H1 (cell line): ENCODE measurements around the gene TYMS. TPM values are rescaled to one million over a fixed set of nuclear protein-coding genes. Genes with fewer than 3 reads are reported as not detected.

ENCODE experiments used
- BRCA1 ChIP-seq: IDR thresholded peaks from 2 replicates; pipeline ENCODE4 v1.6.1; 2012; ENCODE audit warnings: low read depth, low read length, improper control_type of control experiment
- CEBPB ChIP-seq: IDR thresholded peaks from 2 replicates; pipeline ENCODE4 v1.6.1; 2012; ENCODE audit warnings: low read depth, low read length
- CHD1 ChIP-seq: IDR thresholded peaks from 2 replicates; pipeline ENCODE4 v1.6.1; 2012; ENCODE audit warnings: low read depth, low read length, improper control_type of control experiment
- CHD2 ChIP-seq: IDR thresholded peaks from 2 replicates; pipeline ENCODE4 v1.6.1; 2012; ENCODE audit warnings: low read length, improper control_type of control experiment
- FOSL1 ChIP-seq: IDR thresholded peaks from 2 replicates; pipeline ENCODE4 v1.6.1; 2011; ENCODE audit warnings: mild to moderate bottlenecking, low read depth, low read length, moderate library complexity; ENCODE audit not compliant: insufficient read depth
- GTF2F1 ChIP-seq: IDR thresholded peaks from 2 replicates; pipeline ENCODE4 v1.6.1; 2012; ENCODE audit warnings: low read depth, low read length, improper control_type of control experiment, borderline replicate concordance
- HDAC6 ChIP-seq: IDR thresholded peaks from one replicate; pipeline ENCODE4 v1.7.1; 2012; ENCODE audit warnings: low read depth, mild to moderate bottlenecking, inconsistent platforms, low read length, moderate library complexity
- KDM1A ChIP-seq: fragments of 200-600, 300-600 bp; sonication (generic); IDR thresholded peaks from 2 replicates; pipeline ENCODE4 v1.7.1; 2016; ENCODE audit warnings: mild to moderate bottlenecking, low read length, borderline replicate concordance
- KDM4A ChIP-seq: IDR thresholded peaks from one replicate; pipeline ENCODE4 v1.7.1; 2012; ENCODE audit warnings: low read depth, mild to moderate bottlenecking, moderate library complexity, low read length, inconsistent platforms; ENCODE audit not compliant: severe bottlenecking
- MAFK ChIP-seq: IDR thresholded peaks from 2 replicates; pipeline ENCODE4 v1.6.1; 2012; ENCODE audit warnings: low read depth, mild to moderate bottlenecking, improper control_type of control experiment, low read length
- POLR2A ChIP-seq, 2 experiments: IDR thresholded peaks; 1 replicate in 1 of 2; 2 replicates in 1 of 2; pipeline ENCODE4 v1.6.1; 2011; ENCODE audit warnings: low read depth in 2 of 2, low read length in 2 of 2, mild to moderate bottlenecking in 2 of 2; ENCODE audit errors: control extremely low read depth in 1 of 2
- POLR2AphosphoS5 ChIP-seq: IDR thresholded peaks from 2 replicates; pipeline ENCODE4 v1.6.1; 2011; ENCODE audit warnings: low read depth, low read length
- POU5F1 ChIP-seq: IDR thresholded peaks from 2 replicates; pipeline ENCODE4 v1.6.1; 2011; ENCODE audit warnings: low read depth, mild to moderate bottlenecking, low read length, moderate library complexity
- SAP30 ChIP-seq: fragments of 300-600 bp; sonication (generic); IDR thresholded peaks from 2 replicates; pipeline ENCODE4 v1.7.1; 2012; ENCODE audit warnings: low read length, moderate library complexity, mild to moderate bottlenecking, inconsistent platforms; ENCODE audit not compliant: insufficient read depth, insufficient replicate concordance
- SIRT6 ChIP-seq: IDR thresholded peaks from one replicate; pipeline ENCODE4 v1.7.1; 2012; ENCODE audit warnings: low read length, inconsistent platforms
- SP4 ChIP-seq: IDR thresholded peaks from 2 replicates; pipeline ENCODE4 v1.6.1; 2012; ENCODE audit warnings: low read length, inconsistent platforms
- SRF ChIP-seq: IDR thresholded peaks from 2 replicates; pipeline ENCODE4 v1.6.1; 2011; ENCODE audit warnings: mild to moderate bottlenecking, low read depth, low read length, moderate library complexity
- SUZ12 ChIP-seq: fragments of 200-600 bp; sonication (generic); IDR thresholded peaks from 2 replicates; pipeline ENCODE4 v1.6.1; 2012; ENCODE audit warnings: mild to moderate bottlenecking, inconsistent platforms, low read length, moderate library complexity, mixed read lengths
- TAF1 ChIP-seq: IDR thresholded peaks from 2 replicates; pipeline ENCODE4 v1.6.1; 2011; ENCODE audit warnings: mild to moderate bottlenecking, low read depth, low read length
- TBP ChIP-seq: IDR thresholded peaks from 2 replicates; pipeline ENCODE4 v1.6.1; 2011; ENCODE audit warnings: low read depth, low read length, improper control_type of control experiment
- TEAD4 ChIP-seq: IDR thresholded peaks from 2 replicates; pipeline ENCODE4 v1.6.1; 2012; ENCODE audit warnings: low read depth, low read length, inconsistent platforms, mixed read lengths
- polyA plus RNA-seq, 7 experiments: library from polyadenylated mRNA; depleted of rRNA in 3 of 7; stranded (reverse) in 5 of 7; unstranded in 2 of 7; fragments of >200 nt in 5 of 7; fragments of 200-250 nt in 2 of 7; gene quantifications; 1 replicate in 5 of 7; 2 replicates in 1 of 7; 4 replicates in 1 of 7; pipeline versions ENCODE4 v1.2.1 to v1.2.3, GENCODE V29; 2011 to 2013; ENCODE audit warnings: missing spikeins in 2 of 7, mixed read lengths in 2 of 7
- total RNA-seq: library from RNA; stranded (reverse); fragmentation: NEBNext Ultra II Directional; extraction: Animal tissue kit (Norgen Biotek cat#: 25700); gene quantifications from 2 replicates; pipeline ENCODE4 v1.2.1, GENCODE V29; 2021
- TF ChIP-seq, protein P1 (sequence below): IDR thresholded peaks from 2 replicates; pipeline ENCODE4 v1.6.1; 2012; ENCODE audit warnings: inconsistent platforms
- TF ChIP-seq, protein P2 (sequence below): IDR thresholded peaks from 2 replicates; pipeline ENCODE4 v1.6.1; 2012; ENCODE audit warnings: low read length, inconsistent platforms
- TF ChIP-seq, protein P3 (sequence below): IDR thresholded peaks from 2 replicates; pipeline ENCODE4 v1.6.1; 2012; ENCODE audit warnings: inconsistent platforms

TYMS gene
- total and polyA plus RNA-seq, 2 of the 8 experiments (the other 6 are each of a cell fraction or from before 2014, with no cell fraction given): 91.9 to 110 TPM

DNA sequence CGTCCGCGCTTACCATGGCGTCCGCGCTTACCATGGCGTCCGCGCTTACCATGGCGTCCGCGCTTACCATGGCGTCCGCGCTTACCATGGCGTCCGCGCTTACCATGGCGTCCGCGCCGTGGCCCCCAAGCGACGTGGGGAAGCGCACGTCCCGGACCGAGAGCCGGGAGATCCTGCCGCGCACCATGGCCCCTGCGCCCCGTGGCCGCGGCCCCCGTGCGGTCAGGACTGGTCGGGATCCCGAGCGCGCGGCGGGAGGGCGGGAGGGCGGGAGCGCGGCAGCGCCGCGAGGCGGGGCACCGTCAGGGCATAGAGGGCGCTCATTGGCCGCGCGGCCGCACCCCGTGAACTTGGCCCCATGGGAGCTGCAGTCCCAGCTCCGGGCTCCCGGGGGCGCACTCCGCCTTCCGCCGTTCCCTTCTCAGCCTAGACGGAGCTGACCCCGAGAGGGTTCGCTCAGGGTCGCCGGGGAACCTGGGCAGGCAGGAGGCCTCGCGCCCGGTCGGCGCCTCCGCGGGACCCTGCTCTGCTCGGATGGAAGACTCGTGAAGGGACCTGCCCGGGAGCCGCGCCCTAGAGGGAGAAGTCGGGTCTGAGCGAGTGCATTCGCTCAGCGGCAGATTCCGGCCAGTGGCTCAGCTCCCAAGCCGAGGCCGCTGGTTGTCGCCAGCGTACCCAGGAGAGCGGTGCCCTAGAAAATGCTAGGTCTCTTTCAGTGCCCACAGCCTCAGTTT, 55.1 kb downstream of the TYMS start, which contains the start of gene ENOSF1 (continued):
- no peak for TF ChIP-seq FOSL1
- TF ChIP-seq CEBPB: no peak
- TF ChIP-seq, protein P1, sequence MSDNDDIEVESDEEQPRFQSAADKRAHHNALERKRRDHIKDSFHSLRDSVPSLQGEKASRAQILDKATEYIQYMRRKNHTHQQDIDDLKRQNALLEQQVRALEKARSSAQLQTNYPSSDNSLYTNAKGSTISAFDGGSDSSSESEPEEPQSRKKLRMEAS: peak; percentile 70
- no peak for TF ChIP-seq MAFK
- TF ChIP-seq TAF1: peak; percentile 69
- no peak for TF ChIP-seq CHD1
- no peak for TF ChIP-seq SRF
- peak; percentile 88 for TF ChIP-seq POLR2AphosphoS5
- TF ChIP-seq SAP30: no peak
- TF ChIP-seq SUZ12: no peak
- peak in 1 of 2 experiments; percentile 62; a peak in 1 of 3 replicates for TF ChIP-seq POLR2A (IDR thresholded peaks at IDR 0.05; ENCODE audit: control extremely low read depth in 1 of 2, low read depth in 2 of 2, low read length in 2 of 2)
- no peak for TF ChIP-seq POU5F1
- TF ChIP-seq, protein P2, sequence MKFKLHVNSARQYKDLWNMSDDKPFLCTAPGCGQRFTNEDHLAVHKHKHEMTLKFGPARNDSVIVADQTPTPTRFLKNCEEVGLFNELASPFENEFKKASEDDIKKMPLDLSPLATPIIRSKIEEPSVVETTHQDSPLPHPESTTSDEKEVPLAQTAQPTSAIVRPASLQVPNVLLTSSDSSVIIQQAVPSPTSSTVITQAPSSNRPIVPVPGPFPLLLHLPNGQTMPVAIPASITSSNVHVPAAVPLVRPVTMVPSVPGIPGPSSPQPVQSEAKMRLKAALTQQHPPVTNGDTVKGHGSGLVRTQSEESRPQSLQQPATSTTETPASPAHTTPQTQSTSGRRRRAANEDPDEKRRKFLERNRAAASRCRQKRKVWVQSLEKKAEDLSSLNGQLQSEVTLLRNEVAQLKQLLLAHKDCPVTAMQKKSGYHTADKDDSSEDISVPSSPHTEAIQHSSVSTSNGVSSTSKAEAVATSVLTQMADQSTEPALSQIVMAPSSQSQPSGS: peak; percentile 98
- no peak for TF ChIP-seq TEAD4
- TF ChIP-seq SP4: no peak
- TF ChIP-seq HDAC6: no peak
- TF ChIP-seq, protein P3, sequence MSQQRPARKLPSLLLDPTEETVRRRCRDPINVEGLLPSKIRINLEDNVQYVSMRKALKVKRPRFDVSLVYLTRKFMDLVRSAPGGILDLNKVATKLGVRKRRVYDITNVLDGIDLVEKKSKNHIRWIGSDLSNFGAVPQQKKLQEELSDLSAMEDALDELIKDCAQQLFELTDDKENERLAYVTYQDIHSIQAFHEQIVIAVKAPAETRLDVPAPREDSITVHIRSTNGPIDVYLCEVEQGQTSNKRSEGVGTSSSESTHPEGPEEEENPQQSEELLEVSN: no peak
- no peak for TF ChIP-seq SIRT6
- TF ChIP-seq KDM4A: peak; percentile 84
- no peak for TF ChIP-seq CHD2
- TF ChIP-seq KDM1A: no peak
- no peak for TF ChIP-seq GTF2F1
- TF ChIP-seq TBP: peak; percentile 62
- no peak for TF ChIP-seq BRCA1
